Fibroblast of skin of abdomen (primary cell): ENCODE results near the gene DNAJB8.

Source experiments
- DNase-seq: peaks from one replicate; pipeline ENCODE4 v3.0.0-alpha.2; 2013

The DNAJB8 gene

DNA sequence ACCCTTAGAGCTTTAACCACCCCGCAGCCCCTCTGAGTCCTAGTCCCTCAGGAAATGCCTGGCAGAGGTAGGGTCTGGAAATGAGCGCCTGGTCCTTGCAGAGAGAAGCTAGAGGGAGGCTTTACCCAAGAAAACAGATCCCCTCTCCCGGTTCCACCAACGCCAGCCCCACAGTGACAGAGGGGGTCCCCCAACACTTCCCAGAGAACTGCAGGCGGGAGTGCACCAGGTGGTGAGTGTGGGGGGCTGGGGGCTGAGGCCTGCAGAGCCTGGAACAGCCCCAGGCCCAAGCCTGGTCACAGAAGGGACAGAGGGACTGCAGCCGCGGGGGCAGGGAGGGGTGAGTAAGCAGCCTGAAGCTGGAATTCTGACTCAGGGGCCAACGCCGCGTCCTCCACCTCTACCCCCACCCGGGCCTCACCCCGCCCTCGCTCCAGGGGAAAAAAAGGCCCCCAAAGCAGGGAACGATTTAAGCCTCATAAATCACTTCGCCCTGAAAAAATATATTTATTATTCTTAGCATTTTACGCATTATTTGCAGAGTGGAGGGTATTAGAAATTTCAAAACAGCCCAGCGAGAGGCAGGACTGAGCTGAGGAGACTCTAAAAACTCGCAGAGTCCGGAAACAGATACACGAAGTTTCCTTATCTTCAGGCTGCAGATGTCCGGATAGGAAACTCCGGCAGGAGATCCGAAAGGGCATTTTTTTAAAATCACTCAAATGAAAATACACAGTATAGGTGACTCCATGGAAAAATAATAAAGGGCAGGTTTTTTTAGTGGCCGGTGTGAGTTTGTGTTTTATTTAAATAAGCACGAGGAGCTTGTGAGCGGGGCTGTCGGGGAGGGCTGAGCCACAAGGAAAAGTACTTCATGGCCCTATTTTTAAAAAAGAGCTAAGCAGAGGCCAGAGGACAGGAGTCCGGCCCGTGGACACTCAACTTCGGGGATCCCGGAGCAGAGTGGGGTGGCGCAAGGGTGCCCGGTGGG, 16.3 kb upstream of the DNAJB8 start:
- peak; percentile 79 for DNase-seq

DNA sequence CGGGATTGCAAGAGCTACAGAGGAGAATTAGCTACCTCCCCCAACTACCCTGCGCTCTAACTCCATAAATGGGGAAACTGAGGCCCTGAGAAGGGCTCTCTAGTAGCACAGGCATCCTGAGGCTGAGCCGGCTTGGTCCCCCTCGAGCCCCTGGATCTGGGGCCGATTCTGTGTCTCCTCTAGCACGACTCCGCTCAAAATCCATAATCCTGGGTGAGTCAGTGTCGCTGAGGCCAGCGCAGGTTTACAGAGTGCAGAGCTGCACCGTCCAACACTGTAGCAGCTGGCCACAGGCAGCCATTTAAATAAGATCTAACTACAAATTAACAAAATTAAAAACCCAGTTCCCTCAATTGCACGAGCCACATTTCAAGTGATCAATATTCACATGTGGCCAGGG, 15.5 kb upstream of the DNAJB8 start:
- peak; percentile 22 for DNase-seq

DNA sequence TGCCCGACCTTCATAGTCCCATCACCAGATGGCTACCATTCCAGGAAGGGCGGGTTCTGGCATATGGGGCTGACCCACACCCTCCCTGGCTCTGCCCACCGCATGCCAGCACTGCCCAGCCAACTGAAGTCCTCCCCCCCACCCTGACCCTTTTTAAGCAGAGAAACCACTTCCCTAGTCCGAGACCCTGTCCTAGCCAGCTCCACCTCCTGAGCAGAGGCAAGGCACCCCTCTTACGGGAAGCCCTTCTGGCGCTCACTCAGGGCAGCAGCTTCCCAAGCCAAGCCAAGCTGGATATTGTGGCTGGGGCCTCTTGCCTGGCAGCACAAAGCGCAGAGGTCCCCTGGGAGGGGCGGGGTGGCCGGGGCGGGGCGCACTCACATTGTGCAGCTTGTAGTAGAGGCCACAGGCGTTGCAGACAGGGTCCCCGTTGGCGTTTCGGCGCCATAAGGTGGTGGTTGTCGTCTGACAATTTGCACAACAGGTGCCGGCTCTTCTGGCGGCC, 14.8 kb upstream of the DNAJB8 start:
- no peak for DNase-seq

DNA sequence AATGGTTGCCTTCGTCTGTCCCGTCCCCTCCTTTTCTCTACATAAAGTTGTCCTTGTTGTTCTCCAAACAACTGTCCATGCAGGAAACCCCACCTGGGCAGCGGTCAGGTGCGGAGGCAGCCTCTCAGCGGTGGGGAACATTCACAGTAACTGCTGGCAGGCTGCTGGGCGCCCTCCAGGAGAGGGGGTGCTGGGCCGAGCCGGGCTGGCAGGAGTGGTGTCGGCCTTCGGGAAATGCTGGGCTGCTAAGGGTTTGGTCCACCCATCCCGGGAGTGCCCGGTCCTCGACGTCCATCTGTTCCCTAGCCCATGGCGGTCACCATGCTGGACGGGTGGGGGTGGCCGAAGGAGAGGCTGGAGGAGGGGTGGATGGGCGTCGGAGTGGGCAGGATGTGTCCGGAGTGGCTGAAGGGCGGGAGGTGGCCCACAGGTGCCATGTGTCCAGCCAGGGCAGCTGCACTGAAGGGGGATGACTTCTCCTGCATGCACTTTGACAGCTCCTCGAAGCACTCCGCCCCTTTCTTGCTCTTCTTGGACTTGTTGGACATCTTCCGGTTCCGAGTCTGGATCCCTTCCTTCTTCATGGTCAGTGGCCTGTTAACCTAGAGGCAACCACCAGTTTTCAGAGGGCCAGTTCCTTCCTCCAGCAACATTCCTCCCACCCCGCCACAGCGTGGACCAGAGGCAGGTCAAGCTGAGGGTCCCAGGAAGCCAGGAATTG, 14.2 kb upstream of the DNAJB8 start:
- no peak for DNase-seq

DNA sequence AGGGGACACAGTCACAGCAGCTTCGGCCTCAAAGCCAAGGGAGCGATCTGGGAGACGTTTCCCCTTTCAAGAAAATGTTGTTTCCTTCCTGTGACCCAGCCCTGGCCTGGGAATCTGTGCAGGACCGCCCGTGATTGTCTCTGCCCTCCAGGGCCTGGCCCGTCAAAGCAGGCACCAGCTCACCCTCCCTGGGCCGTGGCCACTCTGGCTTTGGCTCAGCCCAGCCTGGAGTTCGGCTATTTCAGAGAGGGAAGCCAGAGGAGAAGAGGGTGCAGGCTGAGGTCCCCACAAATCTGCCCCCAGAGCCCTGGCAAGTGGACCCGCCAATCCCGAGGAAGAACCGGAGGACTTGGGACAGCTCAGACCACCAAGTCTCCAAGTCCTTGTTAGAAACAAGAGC, 13.6 kb upstream of the DNAJB8 start:
- no peak for DNase-seq

DNA sequence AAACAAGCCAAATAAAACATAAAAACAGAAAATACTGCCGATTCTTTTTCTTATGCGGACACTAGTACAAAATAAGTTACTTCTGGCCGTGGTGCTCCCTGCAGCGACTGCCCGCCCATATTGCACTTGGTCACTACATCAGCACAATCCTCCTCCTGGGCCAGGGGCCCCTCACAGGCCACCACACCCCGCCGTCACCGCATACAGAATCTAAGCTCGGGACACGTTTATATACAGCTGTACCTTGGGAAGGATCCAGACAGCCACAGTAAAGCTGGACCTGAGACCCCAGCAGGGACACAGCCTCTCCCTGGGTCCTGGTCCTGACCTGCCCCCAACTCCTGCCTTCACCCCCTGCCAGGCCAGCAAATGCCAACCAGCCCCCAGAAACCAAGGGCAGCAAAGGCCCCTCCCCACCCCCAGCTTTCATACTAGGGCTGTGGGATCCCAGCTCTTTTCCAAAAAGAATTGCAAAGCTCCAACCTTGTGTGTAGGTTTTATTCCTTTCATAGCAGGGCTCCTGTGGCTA, 12.9 kb upstream of the DNAJB8 start:
- no peak for DNase-seq

DNA sequence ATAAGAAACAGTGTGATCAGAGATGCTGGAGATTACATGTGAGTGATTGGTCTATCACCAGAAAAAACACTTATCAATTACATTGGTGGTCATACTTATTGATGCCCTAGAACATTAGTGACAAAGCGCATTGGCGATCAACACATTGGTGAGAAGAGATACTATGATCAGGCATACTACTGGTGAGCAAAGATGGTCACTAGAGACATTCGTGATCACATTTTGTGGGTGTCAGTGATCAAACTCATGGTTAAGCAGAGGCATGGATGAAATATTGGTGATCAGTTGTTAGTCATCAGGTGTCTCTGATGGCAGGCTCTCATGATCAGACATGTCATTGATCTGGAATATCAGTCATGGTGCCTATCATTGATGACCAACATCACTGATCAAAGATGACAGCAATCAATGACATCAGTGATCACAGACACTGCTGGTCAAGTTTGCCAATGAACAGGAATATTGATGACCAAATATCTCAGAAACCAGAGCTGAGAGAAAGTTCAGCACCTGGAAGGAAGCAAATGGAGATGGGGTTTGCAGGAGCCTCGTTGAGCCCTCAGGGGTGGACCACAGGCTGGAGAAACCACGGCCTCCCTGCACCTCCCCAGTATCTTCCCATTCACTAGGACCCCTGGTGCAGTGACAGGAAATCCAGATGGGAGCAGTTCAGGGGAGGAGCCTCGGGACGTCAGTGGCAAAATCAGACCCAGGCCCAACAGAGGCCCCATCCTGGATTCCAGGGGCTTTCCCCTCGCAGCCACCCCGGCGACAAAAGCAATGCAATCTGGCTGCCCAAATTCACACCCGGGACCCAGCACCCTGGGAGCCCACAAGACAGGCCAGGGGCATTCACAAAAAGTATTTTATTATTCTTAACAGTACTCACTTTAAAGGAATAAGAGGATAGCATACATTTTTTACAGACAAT, 12.2 kb upstream of the DNAJB8 start:
- DNase-seq = no peak

DNA sequence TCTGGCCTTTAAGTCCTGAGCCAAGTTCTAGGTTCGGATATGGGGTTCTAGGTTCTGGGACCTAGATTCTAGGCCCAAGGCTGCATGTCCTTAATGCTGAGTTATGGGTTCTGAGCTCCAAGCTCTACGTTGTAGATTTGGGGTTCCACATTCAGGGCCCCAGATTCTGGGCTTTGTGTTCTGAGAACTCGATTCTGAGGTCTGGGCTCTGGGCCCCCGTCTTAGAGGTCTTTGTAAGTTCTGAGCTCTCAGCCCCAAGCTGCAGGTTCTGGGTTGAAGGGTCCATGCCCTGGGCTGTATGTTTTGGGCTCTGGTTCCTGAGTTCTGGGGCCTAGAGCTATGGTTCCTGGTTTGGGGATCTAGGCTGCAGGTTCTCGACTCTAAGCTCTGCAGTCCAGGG, 10.0 kb upstream of the DNAJB8 start:
- no peak for DNase-seq

DNA sequence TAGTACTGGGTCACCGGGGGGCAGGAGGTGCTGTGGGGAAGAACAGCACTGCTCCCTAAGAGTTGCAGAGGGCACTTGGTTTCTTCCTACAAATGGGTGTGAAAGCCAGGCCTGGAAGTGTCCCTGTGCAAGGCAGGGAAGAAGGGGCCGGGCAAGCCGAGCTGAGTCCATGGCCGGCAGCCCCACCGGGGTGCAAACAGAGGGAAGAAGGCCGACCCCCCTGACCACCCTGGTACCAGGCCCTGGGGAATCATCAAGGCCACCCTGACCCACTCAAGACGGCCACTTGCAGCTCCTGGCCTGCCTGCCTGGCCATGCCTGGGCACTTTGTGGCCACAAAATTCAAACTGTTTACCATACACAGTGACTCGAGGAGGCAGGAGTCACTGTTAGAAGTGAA, 8.7 kb upstream of the DNAJB8 start:
- no peak for DNase-seq

DNA sequence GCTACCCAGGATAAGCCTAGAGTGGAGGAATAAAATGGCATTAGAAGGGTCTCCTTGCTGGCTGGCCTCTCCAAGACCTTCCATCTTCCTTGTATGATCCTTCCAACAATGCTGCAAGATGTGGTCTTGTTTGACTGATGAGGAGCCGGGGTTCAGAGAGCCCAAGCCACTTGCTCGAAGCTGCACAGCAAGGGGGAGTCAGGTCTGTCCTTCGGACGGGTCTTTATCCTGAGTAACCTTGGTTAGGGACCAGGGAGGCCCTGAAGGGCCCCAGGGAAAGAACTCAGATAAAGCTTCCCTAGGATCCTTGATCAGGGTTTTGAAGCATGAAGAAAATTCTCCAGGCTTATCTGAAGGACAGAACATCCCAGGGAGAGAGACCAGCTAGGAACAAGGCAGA, 7.0 kb upstream of the DNAJB8 start:
- no peak for DNase-seq

DNA sequence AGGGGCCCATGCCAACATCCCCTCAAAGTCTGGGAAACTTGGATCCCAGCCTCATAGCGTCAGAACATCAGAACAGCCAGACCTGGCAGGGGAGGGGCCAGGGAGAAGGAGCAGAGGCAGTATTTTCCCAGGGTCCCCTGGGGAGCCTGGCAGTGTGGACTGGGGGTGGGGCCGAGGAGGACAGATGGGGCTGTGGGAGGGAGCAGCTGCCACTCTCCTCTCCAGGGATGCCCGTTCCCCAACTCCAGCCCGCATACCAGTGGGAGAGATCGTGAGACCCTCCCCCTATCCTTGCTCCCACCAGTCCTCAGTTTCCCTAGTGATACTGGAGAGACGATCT, 6.5 kb upstream of the DNAJB8 start:
- DNase-seq = no peak

DNA sequence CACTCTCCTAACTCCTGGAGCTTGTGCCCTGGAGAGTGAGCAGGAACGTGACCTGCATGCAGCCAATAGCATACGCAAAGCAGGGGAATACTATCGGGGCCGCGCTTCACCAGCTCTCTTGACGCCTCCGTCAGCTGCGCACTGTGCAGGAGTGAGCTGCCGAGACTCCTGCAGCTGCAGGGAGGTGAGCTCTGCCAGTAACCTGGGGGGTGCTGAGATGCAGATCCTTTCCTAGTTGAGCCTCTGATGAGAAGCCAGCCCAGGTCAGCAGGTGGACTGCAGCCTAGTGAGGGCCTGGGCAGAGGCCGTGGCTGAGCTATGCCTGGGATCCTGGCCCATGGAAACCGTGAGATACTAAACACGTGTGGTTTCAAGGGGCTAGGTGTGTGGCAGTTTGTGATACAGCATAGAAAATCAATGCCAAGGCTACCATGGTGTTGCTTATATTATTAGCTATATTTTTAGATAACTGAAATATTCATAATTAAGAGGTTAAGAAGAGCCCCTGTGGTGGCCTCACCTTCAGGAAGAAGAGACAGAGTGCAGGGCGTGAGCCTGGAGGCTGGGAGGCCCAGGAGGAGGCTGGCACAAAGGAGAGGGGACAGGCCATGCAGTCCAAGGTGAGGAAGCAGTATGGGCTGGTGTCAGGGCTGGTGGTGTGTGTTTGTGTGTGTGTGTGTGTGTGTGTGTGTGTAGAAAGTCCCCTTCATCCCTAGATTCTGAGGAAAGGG, 5.9 kb upstream of the DNAJB8 start:
- no peak for DNase-seq

DNA sequence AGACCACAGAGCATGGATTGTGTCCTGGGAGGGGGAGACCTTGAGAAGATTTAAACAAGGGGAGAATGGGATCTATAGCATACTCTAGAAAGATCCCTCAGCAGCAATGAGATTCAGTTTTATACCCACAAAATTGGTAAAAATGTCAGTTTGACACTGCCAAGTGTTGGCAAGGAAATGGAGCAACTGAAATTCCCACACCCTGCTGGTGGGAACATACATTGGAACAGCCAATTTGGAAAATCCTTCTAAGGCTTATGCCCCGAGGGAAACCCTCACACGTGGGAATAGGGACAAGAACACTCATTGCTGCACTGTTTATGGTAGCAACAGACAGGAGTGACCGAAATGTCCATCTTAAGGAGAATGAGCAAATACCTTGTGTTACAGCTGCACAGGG, 5.0 kb upstream of the DNAJB8 start:
- no peak for DNase-seq

DNA sequence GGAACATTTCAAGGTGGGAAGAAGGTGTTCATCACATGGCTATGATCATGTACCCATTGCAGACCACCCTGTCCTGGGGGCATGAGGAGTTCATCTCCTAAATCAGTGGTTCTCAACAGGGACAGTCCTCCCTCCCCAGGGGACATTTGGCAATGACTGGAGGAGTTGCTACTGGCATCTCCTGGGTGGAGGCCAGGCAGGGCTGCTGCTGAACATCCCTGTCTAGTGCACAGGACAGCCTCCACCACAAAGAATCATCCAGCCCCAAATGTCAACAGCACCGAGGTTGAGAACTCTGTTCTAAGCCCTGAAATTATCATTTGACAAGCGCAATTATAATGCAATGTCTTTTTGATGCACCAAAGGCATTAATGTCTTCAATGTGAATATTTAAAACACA, 4.4 kb upstream of the DNAJB8 start:
- no peak for DNase-seq

DNA sequence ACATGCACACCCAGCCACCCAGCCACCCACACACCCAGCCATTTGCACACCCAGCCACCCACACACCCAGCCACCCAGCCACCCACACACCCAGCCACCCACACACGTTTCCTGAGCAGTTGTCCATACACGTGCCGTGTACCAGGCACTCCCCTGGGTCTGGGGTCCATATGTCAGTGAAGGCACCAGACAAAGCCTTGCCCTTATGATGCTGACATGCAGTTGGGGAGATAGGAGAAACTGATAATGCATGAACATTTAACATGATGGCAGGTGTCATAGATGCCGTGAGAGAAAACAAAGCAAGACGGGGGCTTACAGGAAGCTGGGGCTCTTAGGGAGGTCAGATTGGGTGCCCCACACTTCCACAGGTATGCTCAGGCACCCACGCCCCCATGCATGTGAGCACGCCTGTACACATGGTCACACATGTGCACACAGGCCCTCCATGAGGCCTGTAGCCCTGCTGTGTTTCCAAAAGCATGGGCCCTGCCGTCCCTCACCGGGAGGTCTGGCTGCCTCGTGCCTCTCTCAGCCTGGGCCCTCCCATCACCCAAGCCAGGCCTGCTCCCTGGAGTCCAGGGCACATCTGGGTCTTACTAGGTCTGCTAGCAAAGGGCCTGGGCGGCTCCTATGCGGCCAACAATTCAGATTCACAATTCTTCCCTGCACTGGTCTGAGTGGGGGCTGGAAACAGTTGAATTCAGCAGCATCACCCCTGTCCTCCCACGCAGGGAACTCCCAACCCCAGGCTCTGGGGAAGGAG, 3.6 kb upstream of the DNAJB8 start:
- DNase-seq = no peak

DNA sequence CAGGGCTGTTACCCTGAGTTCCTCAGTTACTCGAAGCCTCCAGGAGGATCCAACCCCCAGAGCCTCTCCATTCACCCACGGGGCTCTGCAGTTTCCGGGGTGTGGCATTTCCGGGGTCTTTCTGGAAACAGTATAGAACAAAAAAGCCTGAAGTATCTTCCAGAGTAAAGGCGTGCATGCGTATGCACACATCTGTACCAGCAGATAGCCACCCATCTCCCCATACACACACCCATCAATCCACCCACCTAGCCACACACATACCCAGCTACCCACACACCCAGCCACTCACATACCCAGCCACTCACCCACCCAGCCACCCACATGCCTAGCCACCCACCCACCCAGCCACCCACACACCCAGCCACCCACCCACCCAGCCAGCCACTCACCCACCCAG, 2.9 kb upstream of the DNAJB8 start:
- no peak for DNase-seq

DNA sequence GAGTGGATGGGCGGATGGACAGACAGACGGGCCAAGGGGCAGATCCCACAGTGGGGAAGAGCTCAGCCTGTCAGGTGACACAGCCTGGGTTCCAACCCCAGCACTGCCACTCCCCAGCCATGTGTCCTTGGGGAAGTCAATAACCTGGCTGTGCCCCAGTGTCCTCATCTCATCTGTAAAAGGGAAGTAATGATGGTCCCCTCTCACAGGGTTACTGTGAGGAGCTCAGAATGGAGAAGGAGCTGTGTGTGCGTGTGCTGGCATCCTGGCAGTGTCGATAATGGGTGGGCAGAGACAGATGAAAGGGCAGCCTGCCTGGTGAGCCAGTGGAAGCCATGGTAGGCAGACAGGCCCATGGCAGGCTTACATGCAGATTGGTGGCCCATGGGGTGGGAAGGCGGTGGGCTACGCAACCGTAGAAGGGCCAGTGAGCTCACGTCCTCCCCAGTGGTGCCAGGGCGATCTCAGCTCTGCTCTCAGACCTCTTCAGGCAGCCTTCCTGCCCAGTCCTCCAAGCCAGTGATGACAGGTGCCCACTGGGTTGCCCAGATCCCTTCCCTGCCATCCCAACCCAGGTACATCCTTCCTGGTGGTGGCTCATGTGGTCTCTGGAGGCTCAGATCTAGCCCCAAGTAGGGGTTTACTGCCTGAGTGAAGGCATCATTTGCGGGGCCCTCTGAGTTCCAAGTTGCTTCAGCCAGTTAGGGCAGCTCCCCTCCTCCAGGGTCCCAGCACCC, 2.3 kb upstream of the DNAJB8 start:
- no peak for DNase-seq

DNA sequence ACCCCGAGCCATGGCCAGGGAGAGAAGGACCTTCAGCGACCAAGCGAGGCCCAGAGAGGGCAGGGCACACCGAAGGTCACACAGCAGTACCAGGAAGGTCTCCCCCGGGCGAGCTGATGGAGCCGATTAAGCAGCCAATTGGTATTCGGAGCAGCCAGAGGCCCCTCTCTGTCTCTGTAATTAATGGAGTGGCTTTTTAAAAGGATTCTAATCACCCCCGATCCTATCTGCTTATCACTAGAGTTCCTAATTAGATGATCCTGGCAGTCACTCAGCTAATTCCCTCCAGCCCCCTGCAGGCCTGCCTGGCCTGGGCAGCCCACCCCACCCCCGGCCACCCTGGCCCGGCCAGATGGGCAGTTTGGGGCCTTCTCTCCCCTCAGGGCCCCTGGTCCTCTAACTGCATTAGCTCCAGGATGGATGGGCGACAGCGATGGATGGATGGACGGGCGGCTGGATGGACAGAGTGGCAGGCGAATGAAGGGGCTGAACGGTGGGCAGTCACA, 1.6 kb upstream of the DNAJB8 start:
- DNase-seq = no peak

DNA sequence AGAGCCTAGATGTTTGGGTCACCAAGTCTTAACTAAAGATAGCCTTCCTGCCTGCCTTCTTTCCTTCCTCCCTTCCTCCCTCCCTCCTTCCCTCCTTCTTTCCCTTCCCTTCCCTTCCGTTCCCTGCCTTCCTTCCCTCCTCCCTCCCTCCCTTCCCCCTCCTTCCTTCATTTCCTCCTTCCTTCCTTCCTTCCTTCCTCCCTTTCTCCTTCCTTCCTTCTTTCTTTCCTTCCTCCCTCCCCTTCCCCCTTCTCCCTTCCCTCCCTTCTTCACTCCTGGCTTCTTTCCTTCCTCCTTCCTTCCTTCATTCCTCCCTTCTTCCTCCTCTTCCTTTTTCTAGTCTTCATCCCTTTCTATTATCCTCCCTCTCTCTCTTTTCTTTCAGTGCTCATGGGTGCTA, 2.0 kb downstream of the DNAJB8 start:
- DNase-seq = no peak

DNA sequence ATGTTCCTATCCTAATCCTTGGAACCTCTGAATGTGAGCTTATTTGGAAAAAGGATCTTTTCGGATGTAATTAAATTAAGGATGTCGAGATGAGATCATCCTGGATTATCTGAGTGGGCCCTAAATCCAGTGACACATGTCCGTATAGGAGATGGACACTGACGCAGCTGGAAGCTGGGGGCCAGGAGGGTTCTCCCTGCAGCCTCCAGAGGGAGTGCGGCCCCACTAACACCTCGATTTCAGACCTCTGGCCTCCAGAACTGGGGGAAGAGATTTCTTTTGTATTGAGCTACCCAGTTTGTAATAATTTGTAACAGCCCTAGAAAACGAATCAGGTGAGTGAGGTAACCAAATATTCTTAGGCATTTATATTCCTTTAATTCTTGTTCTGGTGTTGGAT, 2.5 kb downstream of the DNAJB8 start:
- DNase-seq = no peak
